Activated naive CD8-positive, alpha-beta T cell treated with anti-CD3 and anti-CD28 coated beads for 36 hours (primary cell): Measurements from ENCODE around the gene MAP9. TPM values are rescaled to one million over a fixed set of nuclear protein-coding genes. Genes with fewer than 3 reads are reported as not detected.

Experiments used
- DNase-seq: peaks from one replicate; pipeline ENCODE4 v3.0.0; 2021
- H3K27ac Mint-ChIP-seq: one replicate; pipeline ENCODE4 v1.8.0; 2022; ENCODE audit warnings: mild to moderate bottlenecking, moderate library complexity, mixed read lengths
- H3K27me3 Mint-ChIP-seq: one replicate; pipeline ENCODE4 v1.8.0; 2022; ENCODE audit warnings: mild to moderate bottlenecking, mixed read lengths
- H3K36me3 Mint-ChIP-seq: one replicate; pipeline ENCODE4 v1.8.0; 2021; ENCODE audit warnings: mild to moderate bottlenecking, mixed read lengths
- H3K4me1 Mint-ChIP-seq: one replicate; pipeline ENCODE4 v1.8.0; 2021; ENCODE audit warnings: mixed read lengths
- H3K4me3 Mint-ChIP-seq: one replicate; pipeline ENCODE4 v1.8.0; 2022; ENCODE audit warnings: mild to moderate bottlenecking, moderate library complexity, mixed read lengths
- H3K9me3 Mint-ChIP-seq: one replicate; pipeline ENCODE4 v1.8.0; 2022; ENCODE audit warnings: mixed read lengths
- total RNA-seq, 2 experiments: library from RNA; stranded (reverse); gene quantifications; one replicate each; pipeline ENCODE4 v1.2.3, GENCODE V29; 2021

Gene MAP9
- total RNA-seq, 2 experiments from 2014 or later = 8.1 to 8.4 TPM

- Mint-ChIP-seq H3K27me3 (peaks cover 6% of the 10 kb centered on the region), H3K4me1 (no peaks in the 10 kb centered on the region), H3K9me3 (peaks cover 1% of the 10 kb centered on the region), H3K27ac (no peak overlapping the region), H3K36me3 (no peaks in the 10 kb centered on the region), H3K4me3 (no peak overlapping the region)
- DNase-seq = no peak
These were observed 15.2 kb upstream of the MAP9 start for GRCh38 chr4:155391932-155392331.

- Mint-ChIP-seq H3K27ac (no peak overlapping the region), H3K4me1 (no peaks in the 10 kb centered on the region), H3K27me3 (peaks cover 6% of the 10 kb centered on the region), H3K36me3 (no peaks in the 10 kb centered on the region), H3K4me3 (no peak overlapping the region), H3K9me3 (no peaks in the 10 kb centered on the region)
- DNase-seq = no peak
These were observed 11.4 kb upstream of the MAP9 start for GRCh38 chr4:155388162-155388561.

- Mint-ChIP-seq H3K27ac (no peak overlapping the region), H3K4me3 (no peak overlapping the region), H3K27me3 (peaks cover 6% of the 10 kb centered on the region), H3K36me3 (no peaks in the 10 kb centered on the region), H3K4me1 (no peaks in the 10 kb centered on the region), H3K9me3 (no peaks in the 10 kb centered on the region)
- no peak for DNase-seq
These were observed 6.8 kb upstream of the MAP9 start for GRCh38 chr4:155383541-155383940.

- Mint-ChIP-seq H3K36me3 (no peaks in the 10 kb centered on the region), H3K4me1 (peaks cover 12% of the 10 kb centered on the region), H3K27me3 (no peaks in the 10 kb centered on the region), H3K4me3 (peak overlapping the region; percentile 87), H3K9me3 (no peaks in the 10 kb centered on the region), H3K27ac (peak overlapping the region; percentile 25)
- DNase-seq = no peak
These were observed 511 bp upstream of the MAP9 start for GRCh38 chr4:155377276-155377675.

GRCh38 chr4:155371432-155372043, 5.2 kb downstream of the MAP9 start:
- Mint-ChIP-seq H3K27me3 (no peaks in the 10 kb centered on the region), H3K4me3 (no peak overlapping the region), H3K36me3 (no peaks in the 10 kb centered on the region), H3K27ac (no peak overlapping the region), H3K4me1 (peaks cover 7% of the 10 kb centered on the region), H3K9me3 (no peaks in the 10 kb centered on the region)
- DNase-seq = no peak

- DNase-seq = no peak
- H3K4me1 Mint-ChIP-seq = no peaks in the 10 kb centered on the region
- no peaks in the 10 kb centered on the region for H3K27me3 Mint-ChIP-seq
- H3K36me3 Mint-ChIP-seq = peaks cover 15% of the 10 kb centered on the region
- H3K9me3 Mint-ChIP-seq = no peaks in the 10 kb centered on the region
- no peak overlapping the region for H3K27ac Mint-ChIP-seq
- H3K4me3 Mint-ChIP-seq = no peak overlapping the region
These were observed 9.2 kb downstream of the MAP9 start for GRCh38 chr4:155367608-155368007.

- no peak overlapping the region for H3K27ac Mint-ChIP-seq
These were observed 22.7 kb downstream of the MAP9 start for GRCh38 chr4:155353923-155354540.

GRCh38 chr4:155342142-155342541, 34.6 kb downstream of the MAP9 start:
- no peaks in the 10 kb centered on the region for H3K4me1 Mint-ChIP-seq

More at GRCh38 chr4:155353923-155354540, 22.7 kb downstream of the MAP9 start:
- Mint-ChIP-seq H3K4me3 (no peak overlapping the region), H3K36me3 (peaks cover 11% of the 10 kb centered on the region), H3K9me3 (no peaks in the 10 kb centered on the region), H3K27me3 (no peaks in the 10 kb centered on the region), H3K4me1 (no peaks in the 10 kb centered on the region)
- DNase-seq = peak; percentile 18

GRCh38 chr4:155339999-155340398, 36.8 kb downstream of the MAP9 start:
- Mint-ChIP-seq H3K27ac (no peak overlapping the region), H3K27me3 (peaks cover 8% of the 10 kb centered on the region), H3K36me3 (peaks cover 4% of the 10 kb centered on the region)

More at GRCh38 chr4:155342142-155342541, 34.6 kb downstream of the MAP9 start:
- H3K27me3 Mint-ChIP-seq = peaks cover 6% of the 10 kb centered on the region
- H3K4me3 Mint-ChIP-seq = no peak overlapping the region
- DNase-seq = no peak
- H3K27ac Mint-ChIP-seq = no peak overlapping the region
- no peaks in the 10 kb centered on the region for H3K9me3 Mint-ChIP-seq
- H3K36me3 Mint-ChIP-seq = peaks cover 6% of the 10 kb centered on the region

GRCh38 chr4:155339588-155339987, 37.2 kb downstream of the MAP9 start:
- Mint-ChIP-seq H3K27ac (no peak overlapping the region), H3K36me3 (peaks cover 4% of the 10 kb centered on the region), H3K9me3 (no peaks in the 10 kb centered on the region), H3K4me3 (no peak overlapping the region), H3K4me1 (no peaks in the 10 kb centered on the region), H3K27me3 (peaks cover 8% of the 10 kb centered on the region)
- DNase-seq = no peak

More at GRCh38 chr4:155339999-155340398, 36.8 kb downstream of the MAP9 start:
- Mint-ChIP-seq H3K9me3 (no peaks in the 10 kb centered on the region), H3K4me3 (no peak overlapping the region), H3K4me1 (no peaks in the 10 kb centered on the region)
- DNase-seq = no peak

- H3K36me3 Mint-ChIP-seq = peaks cover 4% of the 10 kb centered on the region
- no peak for DNase-seq
These were observed 38.6 kb downstream of the MAP9 start for GRCh38 chr4:155338196-155338595.

GRCh38 chr4:155336242-155336641, 40.5 kb downstream of the MAP9 start:
- Mint-ChIP-seq H3K27me3 (peaks cover 8% of the 10 kb centered on the region), H3K4me3 (no peak overlapping the region), H3K9me3 (no peaks in the 10 kb centered on the region), H3K36me3 (no peaks in the 10 kb centered on the region), H3K4me1 (no peaks in the 10 kb centered on the region), H3K27ac (no peak overlapping the region)
- DNase-seq = no peak

More at GRCh38 chr4:155338196-155338595, 38.6 kb downstream of the MAP9 start:
- H3K9me3 Mint-ChIP-seq = no peaks in the 10 kb centered on the region
- H3K27ac Mint-ChIP-seq = no peak overlapping the region
- H3K4me3 Mint-ChIP-seq = no peak overlapping the region
- no peaks in the 10 kb centered on the region for H3K4me1 Mint-ChIP-seq
- H3K27me3 Mint-ChIP-seq = peaks cover 8% of the 10 kb centered on the region

GRCh38 chr4:155331478-155331877, 45.3 kb downstream of the MAP9 start:
- no peak overlapping the region for H3K4me3 Mint-ChIP-seq
- H3K27me3 Mint-ChIP-seq = no peaks in the 10 kb centered on the region
- no peaks in the 10 kb centered on the region for H3K36me3 Mint-ChIP-seq
- no peak for DNase-seq
- no peaks in the 10 kb centered on the region for H3K9me3 Mint-ChIP-seq
- no peaks in the 10 kb centered on the region for H3K4me1 Mint-ChIP-seq
- H3K27ac Mint-ChIP-seq = no peak overlapping the region

- Mint-ChIP-seq H3K9me3 (no peaks in the 10 kb centered on the region), H3K4me3 (no peak overlapping the region), H3K36me3 (no peaks in the 10 kb centered on the region), H3K27me3 (peaks cover 23% of the 10 kb centered on the region), H3K27ac (no peak overlapping the region), H3K4me1 (no peaks in the 10 kb centered on the region)
- no peak for DNase-seq
These were observed 54.0 kb downstream of the MAP9 start for GRCh38 chr4:155322782-155323181.

- Mint-ChIP-seq H3K27ac (no peak overlapping the region), H3K36me3 (no peaks in the 10 kb centered on the region), H3K27me3 (peaks cover 23% of the 10 kb centered on the region), H3K4me3 (no peak overlapping the region), H3K4me1 (no peaks in the 10 kb centered on the region), H3K9me3 (no peaks in the 10 kb centered on the region)
- no peak for DNase-seq
These were observed 55.8 kb downstream of the MAP9 start for GRCh38 chr4:155321006-155321405.

GRCh38 chr4:155319516-155319915, 57.2 kb downstream of the MAP9 start:
- no peak for DNase-seq
- H3K4me3 Mint-ChIP-seq = no peak overlapping the region
- H3K9me3 Mint-ChIP-seq = no peaks in the 10 kb centered on the region
- no peaks in the 10 kb centered on the region for H3K36me3 Mint-ChIP-seq
- H3K4me1 Mint-ChIP-seq = no peaks in the 10 kb centered on the region
- H3K27me3 Mint-ChIP-seq = peaks cover 17% of the 10 kb centered on the region
- no peak overlapping the region for H3K27ac Mint-ChIP-seq
